ENCODE results near the gene XYLB.

Gene XYLB

GRCh38 chr3:38325256-38325655 is 21.3 kb upstream of the XYLB start:
- no peak overlapping the region for H3K4me3 ChIP-seq (ENCODE audit: low read depth, low read length)
- no peak for TF ChIP-seq CTCF (conservative IDR thresholded peaks at IDR 0.05; ENCODE audit: low read depth, low read length)

GRCh38 chr3:38327335-38328009 is 19.1 kb upstream of the XYLB start:
- DNase-seq (ENCODE audit: low read depth), result peak; percentile 82
- TF ChIP-seq CTCF (conservative IDR thresholded peaks at IDR 0.05; ENCODE audit: low read depth, low read length), result no peak
- no peak overlapping the region for H3K4me3 ChIP-seq (ENCODE audit: low read depth, low read length)

More at GRCh38 chr3:38325256-38325655, 21.3 kb upstream of the XYLB start:
- DNase-seq (ENCODE audit: low read depth), result no peak

- H3K4me3 ChIP-seq (ENCODE audit: low read depth, low read length), result no peak overlapping the region
- no peak for TF ChIP-seq CTCF (conservative IDR thresholded peaks at IDR 0.05; ENCODE audit: low read depth, low read length)
- DNase-seq (ENCODE audit: low read depth), result no peak
Measured at GRCh38 chr3:38331257-38332022, 15.1 kb upstream of the XYLB start.

GRCh38 chr3:38332201-38332600 is 14.4 kb upstream of the XYLB start:
- no peak overlapping the region for H3K4me3 ChIP-seq (ENCODE audit: low read depth, low read length)
- no peak for TF ChIP-seq CTCF (conservative IDR thresholded peaks at IDR 0.05; ENCODE audit: low read depth, low read length)
- no peak for DNase-seq (ENCODE audit: low read depth)

GRCh38 chr3:38334142-38335055 is 12.2 kb upstream of the XYLB start:
- no peak for TF ChIP-seq CTCF (conservative IDR thresholded peaks at IDR 0.05; ENCODE audit: low read depth, low read length)
- no peak overlapping the region for H3K4me3 ChIP-seq (ENCODE audit: low read depth, low read length)
- DNase-seq (ENCODE audit: low read depth), result peak; percentile 83

GRCh38 chr3:38335263-38335662 is 11.3 kb upstream of the XYLB start:
- H3K4me3 ChIP-seq (ENCODE audit: low read depth, low read length), result no peak overlapping the region
- no peak for DNase-seq (ENCODE audit: low read depth)
- no peak for TF ChIP-seq CTCF (conservative IDR thresholded peaks at IDR 0.05; ENCODE audit: low read depth, low read length)

All from choroid plexus epithelial cell (primary cell).